Ishikawa (cell line): ENCODE measurements around the gene SIGLEC6.

Source experiments
- CEBPB ChIP-seq: IDR thresholded peaks from 2 replicates; pipeline ENCODE4 v1.6.1; 2012
- EP300 ChIP-seq: IDR thresholded peaks from 2 replicates; pipeline ENCODE4 v1.6.1; 2012; ENCODE audit warnings: borderline replicate concordance
- MAX ChIP-seq: IDR thresholded peaks from 2 replicates; pipeline ENCODE4 v1.6.1; 2012
- RAD21 ChIP-seq: IDR thresholded peaks from 2 replicates; pipeline ENCODE4 v1.6.1; 2012; ENCODE audit warnings: low read depth
- TCF12 ChIP-seq: IDR thresholded peaks from 2 replicates; pipeline ENCODE4 v1.6.1; 2012; ENCODE audit warnings: low read depth
- TEAD4 ChIP-seq: IDR thresholded peaks from 2 replicates; pipeline ENCODE4 v1.6.1; 2012
- YY1 ChIP-seq: IDR thresholded peaks from 2 replicates; pipeline ENCODE4 v1.6.1; 2012; ENCODE audit warnings: low read depth

- TF ChIP-seq CEBPB (no peak), TCF12 (no peak), YY1 (no peak), MAX (no peak), TEAD4 (no peak), RAD21 (no peak), EP300 (no peak)
Measured at GRCh38 chr19:51501594-51502263, 29.7 kb downstream of the SIGLEC6 start, which contains the start of gene SIGLEC12.
